Measurements from ENCODE around the gene LMNB1.
A peak's percentile ranks its signal among the peaks of the same experiment; 100 is the strongest.
"Not testable (repeated sequence)": the region's sequence is repeated elsewhere in the genome, so short reads cannot be mapped to it uniquely, and the experiment has no call there.

Gene LMNB1

DNA sequence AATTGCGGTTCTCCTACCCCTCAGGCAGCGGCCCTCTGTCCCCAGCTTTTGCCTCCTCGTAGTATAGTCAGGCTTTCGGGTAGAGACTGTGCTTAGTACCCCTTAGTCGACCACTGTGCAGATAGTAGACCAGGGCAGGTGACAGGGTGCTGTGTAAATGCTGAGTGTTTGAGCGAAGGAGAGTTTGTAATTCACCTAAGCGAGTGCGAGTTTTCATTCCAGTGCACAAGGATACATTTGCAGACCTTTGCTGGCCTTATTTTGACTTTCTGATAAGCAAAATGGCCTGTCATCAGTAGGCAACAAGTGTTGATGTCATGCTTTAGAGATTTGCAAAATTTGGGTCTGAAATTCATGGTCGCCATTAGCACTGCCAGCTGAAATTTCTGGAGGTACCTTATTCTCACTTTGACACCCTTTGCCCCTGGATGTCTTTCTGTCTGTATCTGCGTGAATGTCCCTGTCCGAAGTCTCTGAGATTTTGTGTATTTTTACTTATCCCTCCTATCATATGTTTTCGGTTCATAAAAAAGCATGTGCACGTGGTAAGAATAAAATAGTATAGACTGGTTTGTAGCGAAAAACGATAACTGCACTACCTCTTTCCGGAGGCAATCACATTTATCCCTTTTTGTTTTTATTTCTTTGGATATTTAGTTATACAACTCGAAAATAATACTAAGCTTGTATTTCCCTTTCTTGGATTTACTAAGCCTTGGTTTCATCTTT, 1.9 kb downstream of the LMNB1 start:
- DNase-seq (ENCODE audit: low read depth): no peak

DNA sequence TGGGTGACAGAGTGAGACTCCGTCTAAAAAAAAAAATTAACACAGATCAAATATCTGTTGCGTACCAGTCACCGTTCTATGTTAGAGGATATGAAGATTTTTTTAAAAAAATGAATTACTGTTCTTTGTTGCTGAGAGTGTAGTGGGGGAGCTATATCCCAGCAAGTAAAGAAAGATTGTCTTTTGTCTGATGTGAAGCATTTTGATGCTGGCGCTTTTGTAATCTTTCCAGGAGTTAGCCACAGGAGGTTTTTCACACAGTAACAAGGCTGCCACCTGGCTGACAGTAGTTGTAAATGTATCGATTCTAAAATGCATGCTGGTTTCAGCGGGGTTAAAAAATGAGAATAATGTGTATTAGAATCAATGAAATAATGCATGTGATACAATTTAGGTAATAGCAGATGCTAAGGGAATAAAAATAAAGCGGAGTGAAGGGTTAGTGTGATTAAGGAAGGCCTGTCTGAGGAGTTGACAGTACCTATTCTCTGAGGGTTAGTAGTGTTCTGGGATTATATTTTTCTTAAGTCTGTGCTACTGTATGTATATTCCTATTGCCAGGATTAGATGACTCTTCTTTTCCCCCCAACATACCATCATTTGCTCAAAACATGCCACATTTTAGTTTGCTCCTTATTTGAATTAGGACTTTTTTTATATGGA, 3.4 kb downstream of the LMNB1 start:
- peak; percentile 10 for DNase-seq (ENCODE audit: low read depth)

DNA sequence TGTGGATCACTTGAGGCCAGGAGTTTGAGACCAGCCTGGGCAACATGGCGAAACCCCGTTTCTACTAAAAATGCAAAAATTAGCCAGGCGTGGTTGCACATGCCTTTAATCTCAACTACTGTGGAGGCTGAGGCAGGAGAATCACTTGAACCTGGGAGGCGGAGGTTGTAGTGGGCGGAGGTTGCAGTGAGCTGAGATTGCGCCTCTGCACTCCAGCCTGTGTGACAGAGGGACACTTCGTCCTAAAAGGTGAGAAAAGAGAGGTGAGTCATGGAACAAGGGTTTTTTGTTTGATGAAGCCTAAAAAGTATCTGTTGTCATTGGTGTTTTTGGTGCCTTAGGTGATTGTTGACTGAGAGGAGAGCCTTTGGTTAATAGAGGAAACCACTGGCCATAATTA, 11.5 kb downstream of the LMNB1 start:
- DNase-seq (ENCODE audit: low read depth): not testable (repeated sequence)

DNA sequence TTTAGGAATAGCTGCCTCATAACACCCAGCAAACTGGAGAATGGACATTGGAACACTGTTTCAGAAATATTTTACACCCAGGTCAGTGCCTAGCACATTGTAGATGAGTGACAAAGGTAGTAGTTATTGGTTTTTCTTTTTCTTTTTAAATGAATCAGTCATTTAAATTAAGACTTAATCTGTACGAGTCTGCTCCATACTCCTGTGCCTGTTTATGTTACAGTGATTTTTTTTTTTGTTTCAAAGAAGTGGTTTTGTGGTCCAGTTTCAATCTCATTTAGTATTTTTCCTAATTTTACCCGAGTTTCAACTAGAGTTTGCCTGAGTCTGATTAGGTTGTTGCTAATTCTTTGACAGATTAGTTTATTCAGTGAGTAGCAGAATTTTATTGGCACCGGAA, 16.2 kb downstream of the LMNB1 start:
- DNase-seq (ENCODE audit: low read depth): no peak

DNA sequence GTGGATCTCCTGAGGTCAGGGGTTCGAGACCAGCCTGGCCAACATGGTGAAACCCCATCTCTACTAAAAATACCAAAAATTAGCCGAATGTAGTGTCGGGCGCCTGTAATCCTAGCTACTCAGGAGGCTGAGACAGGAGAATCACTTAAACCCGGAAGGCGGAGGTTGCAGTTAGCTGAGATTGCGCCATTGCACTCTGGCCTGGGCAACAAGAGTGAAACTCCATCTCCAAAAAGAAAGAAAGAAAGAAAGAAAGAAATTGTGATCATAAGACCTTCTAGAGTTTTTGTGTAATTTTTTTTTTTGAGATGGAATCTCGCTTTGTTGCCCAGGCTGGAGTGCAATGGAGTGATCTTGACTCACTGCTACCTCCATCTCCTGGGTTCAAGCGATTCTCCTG, 16.7 kb downstream of the LMNB1 start:
- DNase-seq (ENCODE audit: low read depth): not testable (repeated sequence)

DNA sequence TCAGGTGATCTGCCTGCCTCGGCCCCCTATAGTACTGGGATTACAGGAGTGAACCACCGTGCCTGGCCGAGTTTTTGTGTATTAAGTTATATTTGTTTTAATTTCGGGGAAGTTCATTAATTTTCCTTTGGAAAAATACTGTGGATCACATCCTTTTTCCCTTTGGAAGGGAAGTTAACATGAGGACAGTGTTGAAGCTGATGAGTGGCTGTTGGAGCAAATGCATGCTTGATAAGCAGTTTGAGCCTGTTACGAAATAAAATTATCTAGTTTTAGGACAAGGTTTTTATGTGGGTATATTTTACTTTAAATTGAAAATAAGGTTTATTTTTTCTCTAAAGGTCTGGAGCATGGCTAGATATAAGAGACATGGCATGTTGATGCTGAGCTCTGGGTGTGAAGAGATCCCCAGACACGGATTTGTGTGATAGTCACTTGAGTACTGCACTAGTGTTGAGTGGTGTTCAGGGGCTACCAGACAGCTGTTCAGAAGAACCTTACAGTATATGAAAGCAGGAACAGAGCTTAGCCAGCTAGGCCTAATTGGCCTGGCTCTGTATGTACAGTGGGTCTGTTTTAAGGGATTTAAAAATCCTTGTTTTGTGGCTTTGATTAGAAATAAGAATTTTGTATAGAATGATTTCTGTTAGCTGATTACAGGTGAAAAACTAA, 17.4 kb downstream of the LMNB1 start:
- no peak for DNase-seq (ENCODE audit: low read depth)

DNA sequence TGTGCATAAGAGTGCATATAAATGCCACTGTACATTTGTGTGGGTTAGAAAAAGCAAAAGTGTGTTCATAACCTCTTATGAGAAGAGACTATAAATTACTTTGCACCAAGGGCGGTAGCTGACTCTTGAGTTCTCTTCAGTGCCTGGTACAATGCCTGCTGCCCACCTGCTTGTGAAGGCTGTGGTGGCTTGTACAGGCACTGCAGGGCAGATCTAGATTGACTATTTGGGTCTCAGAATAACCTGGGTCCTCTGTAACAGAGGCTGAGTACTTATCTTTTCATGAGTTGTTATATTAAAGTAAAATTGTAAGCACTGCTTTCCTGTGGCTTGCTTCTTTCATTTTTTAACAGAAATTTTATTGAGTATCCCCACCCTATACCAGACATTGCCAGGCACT, 22.8 kb downstream of the LMNB1 start:
- no peak for DNase-seq (ENCODE audit: low read depth)

DNA sequence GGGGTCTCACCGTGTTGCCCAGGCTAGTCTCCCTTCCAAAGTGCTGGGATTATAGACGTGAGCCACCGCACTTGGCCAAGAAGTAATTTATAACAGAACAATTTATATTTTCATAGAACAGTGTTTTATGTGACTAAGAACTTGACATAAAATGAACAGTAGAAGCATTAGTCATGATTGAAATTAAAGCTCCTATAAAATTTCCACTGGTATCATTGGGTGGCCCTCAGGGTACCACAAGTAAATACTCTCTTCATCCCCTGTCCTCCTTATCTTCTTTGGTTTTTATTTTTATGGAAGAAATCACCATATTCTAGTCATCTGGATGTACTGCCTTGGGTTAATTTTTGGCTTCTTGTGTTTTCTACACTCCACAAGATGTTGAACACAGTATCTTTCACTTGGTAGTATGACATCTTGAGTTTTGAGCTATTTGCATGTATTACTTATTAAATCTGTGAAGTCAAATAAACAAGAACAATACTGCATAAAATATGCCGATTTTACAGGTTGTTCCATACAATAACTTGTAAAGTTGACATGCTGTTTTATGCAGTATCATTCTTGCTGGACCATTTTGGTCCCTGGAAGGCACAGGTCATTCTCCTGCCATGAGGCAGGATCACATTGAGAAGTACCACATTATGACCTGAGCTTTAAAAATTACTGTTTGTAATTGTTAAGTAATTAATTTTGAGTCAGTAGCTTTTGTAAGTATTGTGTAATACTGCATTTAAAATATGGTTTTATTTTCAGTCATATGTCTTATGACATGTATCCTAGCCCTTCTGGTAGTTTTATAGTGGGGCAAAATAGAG, 24.4 kb downstream of the LMNB1 start:
- DNase-seq (ENCODE audit: low read depth): no peak

DNA sequence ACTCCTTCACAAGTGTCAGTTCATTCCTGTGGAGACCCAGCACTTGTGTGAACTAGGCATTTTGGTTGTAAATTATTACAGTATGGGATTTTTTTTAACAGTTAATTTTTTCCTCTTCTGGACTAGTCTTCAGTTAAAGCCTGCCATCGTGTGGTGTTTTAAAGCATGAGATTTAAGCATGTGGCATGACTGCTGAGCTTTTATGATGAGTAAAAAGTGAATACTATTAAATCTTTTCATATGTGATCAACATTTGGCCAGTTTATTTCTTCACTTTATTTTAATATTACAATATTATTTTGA, 25.0 kb downstream of the LMNB1 start:
- no peak for DNase-seq (ENCODE audit: low read depth)

DNA sequence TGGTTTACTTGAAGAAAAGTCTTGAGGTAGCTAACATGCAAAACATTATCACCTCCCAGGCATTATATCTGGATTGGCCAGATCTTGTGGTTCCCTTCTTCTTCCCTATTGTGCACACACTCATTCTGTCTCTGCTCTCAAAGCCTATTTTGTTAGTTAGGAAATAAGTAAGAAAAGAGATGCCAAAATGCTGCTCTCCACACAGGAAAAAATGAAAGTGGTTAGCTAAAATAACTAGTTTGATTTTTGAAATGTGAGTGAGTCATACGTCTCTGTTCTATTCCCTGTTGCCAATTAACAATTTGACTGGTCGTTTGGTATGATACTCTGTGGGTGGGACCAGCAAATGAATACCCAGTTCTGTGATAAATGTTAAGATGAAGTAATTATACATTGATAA, 28.1 kb downstream of the LMNB1 start:
- DNase-seq (ENCODE audit: low read depth): no peak

DNA sequence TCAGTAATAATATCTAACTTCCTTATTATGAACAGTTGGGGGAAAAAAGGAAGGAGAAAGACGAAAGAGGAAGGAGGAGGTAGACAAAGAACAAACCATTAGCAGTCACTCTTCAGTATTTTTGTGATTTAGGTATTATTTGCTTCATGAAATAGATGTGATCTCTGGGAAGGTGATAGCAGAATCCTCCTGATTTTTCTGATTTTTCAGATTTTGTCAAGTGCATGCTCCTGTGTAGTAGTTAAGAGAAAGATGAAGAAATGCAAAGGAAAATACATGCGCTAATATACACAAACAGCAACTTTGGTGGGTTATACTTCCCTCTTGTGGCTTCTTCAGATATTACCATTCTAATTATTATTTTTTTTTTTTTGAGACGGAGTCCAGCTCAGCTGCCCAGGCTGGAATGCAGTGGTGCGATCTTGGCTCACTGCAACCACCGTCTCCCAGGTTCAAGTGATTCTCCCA, 31.6 kb downstream of the LMNB1 start:
- no peak for DNase-seq (ENCODE audit: low read depth)

DNA sequence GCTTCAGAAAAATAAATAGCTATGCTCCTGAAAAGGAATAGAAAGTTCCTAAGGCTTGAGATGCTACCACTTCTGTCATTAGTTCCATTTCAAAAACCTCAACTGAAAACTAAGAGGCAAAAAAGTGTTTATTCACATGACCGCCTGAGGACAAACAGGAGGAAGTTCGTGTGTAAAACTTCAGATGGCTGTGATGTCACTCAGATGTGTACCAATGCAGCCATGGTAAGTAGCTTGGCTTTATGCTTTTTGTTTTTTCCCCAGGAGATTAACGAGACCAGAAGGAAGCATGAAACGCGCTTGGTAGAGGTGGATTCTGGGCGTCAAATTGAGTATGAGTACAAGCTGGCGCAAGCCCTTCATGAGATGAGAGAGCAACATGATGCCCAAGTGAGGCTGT, 33.0 kb downstream of the LMNB1 start:
- no peak for DNase-seq (ENCODE audit: low read depth)

DNA sequence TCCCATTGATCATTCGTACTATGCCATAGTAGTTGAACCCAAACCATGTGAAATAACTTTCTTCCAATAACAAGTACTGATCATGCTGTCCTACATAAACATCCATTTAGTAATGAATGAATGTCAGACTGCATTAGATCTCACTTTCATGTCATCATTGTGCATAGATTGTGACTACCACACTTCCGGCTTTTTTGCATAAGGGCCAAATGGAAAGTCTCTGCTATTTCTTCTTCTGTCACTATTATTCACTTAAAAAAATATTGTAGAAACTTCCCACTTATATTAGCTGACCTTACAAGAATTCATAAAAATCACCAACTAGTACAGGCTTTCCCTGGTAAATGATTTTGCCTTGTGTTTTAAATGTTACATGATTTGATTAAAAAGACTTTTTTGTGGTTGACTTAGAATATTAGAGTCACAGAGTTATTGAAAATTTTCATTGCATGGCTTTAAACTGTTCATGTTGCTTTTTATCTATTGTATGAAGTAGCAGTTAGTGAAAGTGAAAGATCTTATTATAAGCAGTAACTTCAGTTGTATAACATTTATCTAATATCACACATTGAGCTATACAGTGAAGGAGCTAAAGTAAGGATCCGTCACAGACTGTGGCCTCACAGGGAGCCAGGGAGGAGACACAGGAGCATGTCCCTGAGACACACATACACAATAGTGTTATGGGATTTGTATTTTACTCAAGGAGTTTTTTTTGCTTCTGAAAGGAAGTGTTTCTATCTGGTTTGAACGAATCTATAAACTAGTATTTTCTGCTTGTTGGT, 33.9 kb downstream of the LMNB1 start:
- DNase-seq (ENCODE audit: low read depth): no peak

DNA sequence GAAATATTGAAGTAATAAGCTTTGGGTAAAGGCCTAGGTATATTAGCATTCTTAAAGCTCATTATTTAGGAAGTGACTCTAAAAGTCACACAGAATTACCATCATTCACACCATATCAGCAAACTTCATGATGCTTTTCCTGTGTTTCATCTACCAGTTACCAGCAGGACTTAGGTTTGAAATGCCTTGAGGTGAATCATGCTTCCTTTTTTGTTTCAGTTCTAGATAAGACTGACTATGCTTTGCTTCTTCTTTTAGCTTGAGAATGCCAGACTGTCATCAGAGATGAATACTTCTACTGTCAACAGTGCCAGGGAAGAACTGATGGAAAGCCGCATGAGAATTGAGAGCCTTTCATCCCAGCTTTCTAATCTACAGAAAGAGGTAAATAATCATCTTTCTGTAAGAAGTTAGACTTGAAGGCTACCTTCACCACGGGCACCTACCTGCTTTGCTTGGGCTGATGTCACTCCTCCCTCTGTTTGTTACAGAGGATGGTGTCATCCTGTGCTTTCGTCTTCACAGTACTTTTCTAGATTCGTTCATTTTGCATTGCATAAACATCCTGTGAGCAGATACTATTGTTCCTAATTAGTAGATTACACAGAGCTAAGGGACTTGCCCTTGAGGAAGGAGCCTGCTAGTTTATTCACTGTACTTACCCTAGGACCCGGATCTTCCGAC, 34.7 kb downstream of the LMNB1 start:
- no peak for DNase-seq (ENCODE audit: low read depth)

DNA sequence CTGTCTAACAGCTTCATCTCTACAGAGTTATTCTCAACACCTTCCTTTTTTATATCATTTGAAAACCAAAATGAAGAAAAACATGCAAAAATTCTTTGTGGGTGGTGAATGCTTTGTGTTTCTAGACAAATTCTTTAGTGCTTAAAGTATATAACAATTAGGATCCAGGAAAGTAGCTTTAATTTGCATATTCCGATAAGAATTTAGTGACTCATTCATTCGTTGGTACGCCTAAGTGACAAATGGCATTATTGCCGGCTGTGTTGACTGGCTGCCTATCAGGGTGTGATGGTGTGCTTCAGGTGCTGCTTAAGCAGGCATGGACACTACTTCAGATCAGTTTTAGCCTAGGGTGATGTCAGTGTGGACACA, 35.2 kb downstream of the LMNB1 start:
- no peak for DNase-seq (ENCODE audit: low read depth)

DNA sequence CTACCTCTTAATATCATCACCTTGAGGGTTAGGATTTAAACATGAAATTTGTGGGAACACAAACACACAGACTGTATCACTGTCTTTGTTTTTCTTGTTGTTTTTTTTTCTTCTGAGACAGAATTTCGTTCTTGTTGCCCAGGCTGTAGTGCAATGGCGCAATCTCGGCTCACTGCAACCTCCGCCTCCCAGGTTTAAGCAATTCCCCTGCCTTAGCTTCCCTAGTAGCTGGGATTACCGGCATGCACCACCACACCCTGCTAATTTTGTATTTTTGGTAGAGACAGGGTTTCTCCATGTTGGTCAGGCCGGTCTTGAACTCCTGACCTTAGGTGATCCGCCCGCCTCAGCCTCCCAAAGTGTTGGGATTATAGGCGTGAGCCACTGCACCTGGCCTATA, 36.9 kb downstream of the LMNB1 start:
- not testable (repeated sequence) for DNase-seq (ENCODE audit: low read depth)

DNA sequence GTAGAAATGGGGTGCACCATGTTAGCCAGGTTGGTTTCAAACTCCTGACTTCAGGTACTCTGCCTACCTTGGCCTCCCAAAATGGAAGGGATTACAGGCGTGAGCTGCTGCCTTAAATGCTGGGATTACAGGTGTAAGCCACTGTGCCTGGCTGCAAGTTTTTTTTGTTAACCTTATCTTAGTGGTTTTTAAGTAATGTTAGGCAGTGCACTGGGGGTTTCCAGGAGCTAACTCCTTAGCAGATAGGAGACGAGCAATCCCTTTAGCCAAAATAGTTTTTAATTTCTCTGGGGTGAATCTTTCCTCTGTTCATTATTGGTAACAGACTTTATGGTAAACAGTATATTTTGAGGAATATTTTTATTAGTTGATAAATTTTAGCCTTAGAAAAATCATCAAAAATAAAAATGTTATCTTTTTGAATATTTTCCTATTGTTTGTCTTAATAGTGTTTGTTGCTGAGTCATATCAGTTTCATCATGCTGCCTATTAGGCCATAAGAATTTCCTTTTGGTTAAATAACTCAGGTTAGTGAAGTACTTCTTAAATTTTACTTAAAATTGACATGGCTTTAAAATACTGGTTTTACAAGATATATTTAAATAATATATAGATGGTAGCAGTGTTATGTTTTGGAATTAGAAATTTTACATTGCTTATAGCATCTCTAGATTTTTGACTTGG, 37.9 kb downstream of the LMNB1 start:
- no peak for DNase-seq (ENCODE audit: low read depth)

DNA sequence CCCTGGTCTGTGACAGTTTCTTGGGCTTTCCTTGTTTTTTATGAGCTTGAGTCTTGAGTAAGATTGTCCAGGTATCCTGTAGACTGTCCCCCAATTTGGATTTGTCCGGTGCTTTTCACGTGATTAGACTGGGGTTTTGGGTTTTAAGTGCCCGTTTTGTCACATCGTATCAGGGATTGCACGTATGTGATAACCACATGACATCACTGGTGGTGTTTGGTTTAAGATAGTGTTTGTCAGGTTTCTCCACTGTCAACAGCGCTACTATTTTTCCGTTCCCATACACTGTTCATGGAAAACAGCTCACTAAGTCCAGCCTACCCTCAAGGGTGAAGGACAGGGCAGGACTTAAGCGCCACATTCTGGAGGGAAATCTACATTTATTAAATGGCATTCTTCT, 39.7 kb downstream of the LMNB1 start:
- no peak for DNase-seq (ENCODE audit: low read depth)

DNA sequence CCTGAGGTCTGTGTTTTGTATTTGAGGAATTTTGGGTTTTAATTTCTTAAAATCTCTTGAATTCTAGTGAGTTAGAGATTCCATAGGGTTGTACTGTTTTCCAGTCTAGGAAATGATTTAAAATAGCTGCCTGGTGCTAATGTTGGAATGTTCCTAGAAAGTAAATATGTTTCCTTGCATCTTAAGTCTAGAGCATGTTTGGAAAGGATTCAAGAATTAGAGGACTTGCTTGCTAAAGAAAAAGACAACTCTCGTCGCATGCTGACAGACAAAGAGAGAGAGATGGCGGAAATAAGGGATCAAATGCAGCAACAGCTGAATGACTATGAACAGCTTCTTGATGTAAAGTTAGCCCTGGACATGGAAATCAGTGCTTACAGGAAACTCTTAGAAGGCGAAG, 41.8 kb downstream of the LMNB1 start:
- no peak for DNase-seq (ENCODE audit: low read depth)

DNA sequence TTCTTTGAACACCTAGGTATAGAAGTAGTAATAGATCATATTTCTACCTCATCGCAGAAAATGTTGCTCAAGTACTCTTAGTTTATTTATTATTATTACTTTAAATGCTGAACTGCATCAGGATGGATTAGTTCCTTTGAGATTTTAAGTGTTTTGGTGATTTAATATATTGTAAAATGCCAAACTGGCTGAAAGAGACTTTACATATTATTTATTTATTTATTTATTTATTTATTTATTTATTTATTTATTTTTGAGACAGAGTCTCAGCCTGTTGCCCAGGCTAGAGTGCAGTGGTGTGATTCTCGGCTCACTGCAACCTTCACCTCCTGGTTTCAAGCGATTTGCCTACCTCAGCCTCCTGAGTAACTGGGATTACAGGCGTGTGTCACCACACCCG, 42.3 kb downstream of the LMNB1 start:
- DNase-seq (ENCODE audit: low read depth): no peak

Data from activated T-helper 1 cell treated with Interleukin-2 at 50 U/mL for 16 hours (primary cell).